Endothelial cell (in vitro differentiated cells): ENCODE measurements around the gene NAA16. TPM values are rescaled to one million over a fixed set of nuclear protein-coding genes. Genes with fewer than 3 reads are reported as not detected.

ENCODE experiments used
- DNase-seq: peaks from one replicate; pipeline ENCODE4 v3.0.0; 2021; ENCODE audit warnings: low spot score
- H3K27ac Mint-ChIP-seq: one replicate; pipeline ENCODE4 v1.8.0; 2021; ENCODE audit warnings: mixed read lengths, inconsistent platforms; ENCODE audit not compliant: unreplicated experiment
- H3K27me3 Mint-ChIP-seq: one replicate; pipeline ENCODE4 v1.8.0; 2021; ENCODE audit warnings: mild to moderate bottlenecking, moderate library complexity, mixed read lengths, inconsistent platforms; ENCODE audit not compliant: unreplicated experiment
- H3K36me3 Mint-ChIP-seq: one replicate; pipeline ENCODE4 v1.8.0; 2021; ENCODE audit warnings: mild to moderate bottlenecking, low read depth, mixed read lengths, inconsistent platforms; ENCODE audit not compliant: unreplicated experiment
- H3K4me1 Mint-ChIP-seq: one replicate; pipeline ENCODE4 v1.8.0; 2021; ENCODE audit warnings: mild to moderate bottlenecking, mixed read lengths, inconsistent platforms; ENCODE audit not compliant: unreplicated experiment
- H3K4me3 Mint-ChIP-seq: one replicate; pipeline ENCODE4 v1.8.0; 2021; ENCODE audit warnings: mild to moderate bottlenecking, mixed read lengths, inconsistent platforms; ENCODE audit not compliant: unreplicated experiment
- H3K9me3 Mint-ChIP-seq: one replicate; pipeline ENCODE4 v1.8.0; 2021; ENCODE audit warnings: mixed read lengths, inconsistent platforms; ENCODE audit not compliant: unreplicated experiment
- total RNA-seq: library from RNA; stranded (reverse); fragmentation: NEBNext Ultra II Directional; extraction: Animal tissue kit (Norgen Biotek cat#: 25700); gene quantifications from one replicate; pipeline ENCODE4 v1.2.1, GENCODE V29; 2021; ENCODE audit not compliant: unreplicated experiment
- TF ChIP-seq, protein P1 (sequence below): fragments of 200-600 bp; sonication (generic); IDR thresholded peaks from one replicate; pipeline ENCODE4 v1.5.0; 2021; ENCODE audit warnings: antibody characterized with exemption; ENCODE audit not compliant: unreplicated experiment

Gene NAA16
- total RNA-seq, 1 donor from 2014 or later = 23.6 TPM

DNA sequence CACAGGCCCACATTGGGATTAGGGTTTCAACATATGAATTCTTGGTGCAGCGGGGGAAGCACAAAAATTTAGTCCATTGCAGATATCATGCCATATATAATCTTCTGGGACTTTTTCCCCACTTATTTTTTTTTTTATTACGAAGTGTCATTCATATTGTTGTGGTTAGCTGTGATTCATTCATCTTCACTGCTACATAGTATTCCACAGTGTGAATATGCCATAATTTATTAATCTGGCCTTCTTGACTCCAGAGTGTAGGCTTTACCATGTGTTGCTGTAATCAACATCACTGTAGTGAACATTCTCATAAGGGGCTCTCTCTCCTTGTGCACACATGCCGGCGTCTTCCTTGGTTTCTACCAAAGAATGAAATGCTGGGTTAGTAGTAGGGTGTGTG is 92.9 kb downstream of the NAA16 start:
- no peak for DNase-seq
- Mint-ChIP-seq H3K4me3 (no peak overlapping the region), H3K4me1 (peaks cover 3% of the 10 kb centered on the region), H3K27me3 (no peaks in the 10 kb centered on the region), H3K9me3 (no peaks in the 10 kb centered on the region), H3K27ac (no peak overlapping the region), H3K36me3 (no peaks in the 10 kb centered on the region)
- TF ChIP-seq, protein P1, sequence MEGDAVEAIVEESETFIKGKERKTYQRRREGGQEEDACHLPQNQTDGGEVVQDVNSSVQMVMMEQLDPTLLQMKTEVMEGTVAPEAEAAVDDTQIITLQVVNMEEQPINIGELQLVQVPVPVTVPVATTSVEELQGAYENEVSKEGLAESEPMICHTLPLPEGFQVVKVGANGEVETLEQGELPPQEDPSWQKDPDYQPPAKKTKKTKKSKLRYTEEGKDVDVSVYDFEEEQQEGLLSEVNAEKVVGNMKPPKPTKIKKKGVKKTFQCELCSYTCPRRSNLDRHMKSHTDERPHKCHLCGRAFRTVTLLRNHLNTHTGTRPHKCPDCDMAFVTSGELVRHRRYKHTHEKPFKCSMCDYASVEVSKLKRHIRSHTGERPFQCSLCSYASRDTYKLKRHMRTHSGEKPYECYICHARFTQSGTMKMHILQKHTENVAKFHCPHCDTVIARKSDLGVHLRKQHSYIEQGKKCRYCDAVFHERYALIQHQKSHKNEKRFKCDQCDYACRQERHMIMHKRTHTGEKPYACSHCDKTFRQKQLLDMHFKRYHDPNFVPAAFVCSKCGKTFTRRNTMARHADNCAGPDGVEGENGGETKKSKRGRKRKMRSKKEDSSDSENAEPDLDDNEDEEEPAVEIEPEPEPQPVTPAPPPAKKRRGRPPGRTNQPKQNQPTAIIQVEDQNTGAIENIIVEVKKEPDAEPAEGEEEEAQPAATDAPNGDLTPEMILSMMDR = no peak

DNA sequence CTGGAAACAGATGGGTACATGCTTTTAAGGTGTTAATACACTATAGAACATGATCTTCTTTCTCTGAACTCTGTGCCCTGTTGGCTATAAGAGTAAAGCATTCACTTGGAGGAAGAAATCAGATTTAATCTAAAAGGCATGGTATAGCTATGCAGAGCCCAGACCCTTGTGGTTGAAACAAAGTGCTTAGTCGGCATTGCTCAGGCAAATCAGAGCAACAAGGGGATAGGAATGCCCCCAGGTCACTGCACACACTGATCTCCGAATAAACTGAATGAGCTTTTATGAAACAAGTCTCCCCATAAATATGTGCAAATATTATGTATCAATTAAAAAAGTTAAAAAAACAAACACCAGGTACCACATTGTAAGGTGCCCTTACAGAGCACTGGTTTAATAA is 94.3 kb downstream of the NAA16 start:
- Mint-ChIP-seq H3K27ac (no peak overlapping the region), H3K9me3 (no peaks in the 10 kb centered on the region), H3K4me3 (no peak overlapping the region), H3K27me3 (no peaks in the 10 kb centered on the region), H3K4me1 (peaks cover 3% of the 10 kb centered on the region), H3K36me3 (no peaks in the 10 kb centered on the region)
- DNase-seq = no peak
- TF ChIP-seq, protein P1 = no peak

DNA sequence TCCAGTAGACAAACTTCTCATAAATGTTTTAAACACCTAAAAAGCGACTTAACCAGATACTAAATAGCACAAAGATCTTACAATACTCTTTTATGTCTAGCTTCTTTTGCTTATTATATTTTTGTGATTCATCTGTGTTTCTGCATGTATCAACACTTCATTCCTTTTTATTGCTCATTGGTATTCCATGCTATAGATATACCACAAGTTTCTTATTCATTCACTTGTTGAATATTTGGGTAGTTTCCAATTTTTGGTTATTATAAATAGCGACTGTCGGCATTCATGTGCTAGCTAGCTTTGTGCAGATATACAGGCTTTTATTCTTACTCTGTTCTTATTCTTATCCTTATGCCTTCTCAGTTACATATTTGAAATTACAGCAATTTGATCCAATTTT is 96.3 kb downstream of the NAA16 start:
- Mint-ChIP-seq H3K9me3 (no peaks in the 10 kb centered on the region), H3K36me3 (no peaks in the 10 kb centered on the region), H3K27me3 (no peaks in the 10 kb centered on the region), H3K4me3 (no peak overlapping the region), H3K4me1 (peaks cover 3% of the 10 kb centered on the region), H3K27ac (no peak overlapping the region)
- TF ChIP-seq, protein P1 = no peak
- DNase-seq = no peak

DNA sequence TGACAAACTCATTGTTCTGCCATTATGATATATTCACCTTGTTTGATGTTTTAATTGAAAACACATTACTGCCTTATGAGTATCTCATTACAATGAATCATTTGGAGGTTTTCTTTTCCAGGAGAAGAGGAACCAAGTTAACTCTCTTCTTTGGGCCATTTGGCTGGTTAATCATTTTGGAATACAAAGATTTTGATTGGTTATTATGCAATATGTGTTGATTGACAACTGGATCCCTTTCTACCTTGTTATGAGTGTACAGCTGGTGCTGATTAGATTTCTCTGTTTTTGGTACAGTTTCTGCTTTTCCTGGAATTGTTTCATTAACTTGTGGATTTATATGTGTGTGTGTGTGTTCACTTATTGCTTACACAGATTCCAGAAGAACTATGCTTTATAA is 97.1 kb downstream of the NAA16 start:
- H3K27ac Mint-ChIP-seq = no peak overlapping the region
- H3K36me3 Mint-ChIP-seq = no peaks in the 10 kb centered on the region
- peaks cover 1% of the 10 kb centered on the region for H3K27me3 Mint-ChIP-seq
- no peak overlapping the region for H3K4me3 Mint-ChIP-seq
- H3K4me1 Mint-ChIP-seq = no peaks in the 10 kb centered on the region
- no peak for DNase-seq
- TF ChIP-seq, protein P1 = no peak
- H3K9me3 Mint-ChIP-seq = no peaks in the 10 kb centered on the region

DNA sequence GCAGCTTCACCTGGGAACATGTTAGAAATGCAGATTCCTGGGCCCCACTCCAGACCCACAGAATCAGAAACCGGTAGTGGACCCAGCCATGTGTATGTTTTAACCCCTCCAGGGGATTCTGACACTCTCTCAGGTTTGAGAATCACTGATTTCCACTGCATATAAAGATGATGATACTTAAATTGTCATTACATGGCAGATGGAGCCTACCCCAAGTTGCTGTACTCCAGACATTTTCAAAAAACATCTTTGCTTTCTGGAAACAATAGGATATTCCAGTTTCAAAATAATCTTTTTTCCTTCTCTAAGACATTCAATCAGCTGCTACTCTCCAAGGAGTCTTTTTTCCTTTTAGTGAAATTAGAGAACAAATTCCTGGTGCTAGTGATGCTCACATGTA is 97.7 kb downstream of the NAA16 start:
- Mint-ChIP-seq H3K36me3 (no peaks in the 10 kb centered on the region), H3K9me3 (no peaks in the 10 kb centered on the region), H3K27me3 (peaks cover 1% of the 10 kb centered on the region), H3K27ac (no peak overlapping the region), H3K4me1 (no peaks in the 10 kb centered on the region), H3K4me3 (no peak overlapping the region)
- no peak for DNase-seq
- TF ChIP-seq, protein P1 = no peak
